Activated CD4-positive, alpha-beta T cell treated with anti-CD3 and anti-CD28 coated beads, Interleukin-2, Interleukin-4, amounts not matched to agents 100 ng/mL and 50 ng/mL, durations not matched to agents 16 hours and 8 hours (primary cell): ENCODE data around the gene GSC2.

Experiments used
- DNase-seq: peaks from one replicate; pipeline ENCODE4 v3.0.0-alpha.2; 2020; ENCODE audit warnings: low spot score

The GSC2 gene, protein sequence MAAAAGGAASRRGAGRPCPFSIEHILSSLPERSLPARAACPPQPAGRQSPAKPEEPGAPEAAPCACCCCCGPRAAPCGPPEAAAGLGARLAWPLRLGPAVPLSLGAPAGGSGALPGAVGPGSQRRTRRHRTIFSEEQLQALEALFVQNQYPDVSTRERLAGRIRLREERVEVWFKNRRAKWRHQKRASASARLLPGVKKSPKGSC

GRCh38 chr22:19149991-19150390 lies at the start of gene GSC2:
Gene GSC2 (minus strand): TSS chr22:19150292. CDS start chr22:19150283, 9 bp downstream.
- DNase-seq = no peak

DNA sequence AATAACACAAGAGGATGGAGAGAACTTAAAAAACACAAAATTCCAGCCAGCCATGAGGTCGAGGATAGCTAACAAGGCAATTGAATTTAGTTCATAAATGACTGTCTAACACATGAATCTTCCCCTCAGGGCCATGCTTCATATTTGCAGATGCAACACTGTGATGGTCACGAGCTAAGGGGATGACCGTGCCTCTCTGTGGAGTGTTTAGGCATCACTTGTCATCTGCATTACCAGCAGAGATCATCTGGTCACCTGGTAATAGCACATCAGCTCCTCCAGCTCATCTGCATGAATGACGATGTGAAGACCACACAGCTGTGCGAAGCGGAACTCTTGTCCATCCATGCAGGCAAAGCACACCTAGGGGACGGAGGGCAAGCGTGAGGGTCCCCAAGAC lies 49.4 kb upstream of the GSC2 start:
- DNase-seq = no peak

DNA sequence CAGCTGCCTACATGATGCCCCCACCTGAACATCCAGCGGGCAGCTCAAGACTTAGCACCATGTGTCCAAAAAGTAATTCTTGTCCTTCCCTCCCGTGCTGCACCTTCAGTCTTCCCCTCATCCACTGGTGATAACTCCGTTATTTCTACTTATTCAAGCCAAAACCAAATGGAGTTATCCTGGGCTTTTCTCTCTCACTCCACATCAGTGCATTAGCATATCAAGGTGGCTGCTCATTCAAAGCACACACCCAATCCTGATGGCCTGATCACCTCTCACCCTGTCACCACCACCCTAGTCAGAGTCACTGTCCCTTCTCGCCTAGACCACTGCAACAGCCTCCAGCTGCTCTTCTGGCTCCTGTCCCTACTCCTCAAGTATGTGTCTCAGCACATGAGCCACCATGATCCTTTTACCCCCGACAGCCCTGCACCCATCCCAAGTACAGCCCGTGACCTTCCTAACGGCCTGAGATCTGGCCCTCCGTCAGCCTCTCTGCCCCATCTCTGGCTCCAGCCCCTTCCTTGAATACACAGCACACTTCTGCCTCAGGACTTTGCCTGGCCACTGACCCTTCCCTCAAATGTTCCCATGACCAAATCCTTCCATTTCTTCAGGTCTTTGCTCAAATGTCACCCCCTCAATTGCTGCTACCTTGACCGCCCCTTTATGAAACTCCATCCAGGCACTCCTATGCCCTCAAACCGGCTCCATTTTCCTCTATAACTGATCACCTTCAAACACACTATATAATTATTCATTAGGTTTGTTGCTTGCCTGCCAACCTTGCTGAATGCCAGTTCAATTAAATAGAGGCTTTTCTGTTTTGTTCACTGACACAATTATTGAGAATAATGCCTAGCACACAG lies 48.1 kb upstream of the GSC2 start:
- DNase-seq = no peak

DNA sequence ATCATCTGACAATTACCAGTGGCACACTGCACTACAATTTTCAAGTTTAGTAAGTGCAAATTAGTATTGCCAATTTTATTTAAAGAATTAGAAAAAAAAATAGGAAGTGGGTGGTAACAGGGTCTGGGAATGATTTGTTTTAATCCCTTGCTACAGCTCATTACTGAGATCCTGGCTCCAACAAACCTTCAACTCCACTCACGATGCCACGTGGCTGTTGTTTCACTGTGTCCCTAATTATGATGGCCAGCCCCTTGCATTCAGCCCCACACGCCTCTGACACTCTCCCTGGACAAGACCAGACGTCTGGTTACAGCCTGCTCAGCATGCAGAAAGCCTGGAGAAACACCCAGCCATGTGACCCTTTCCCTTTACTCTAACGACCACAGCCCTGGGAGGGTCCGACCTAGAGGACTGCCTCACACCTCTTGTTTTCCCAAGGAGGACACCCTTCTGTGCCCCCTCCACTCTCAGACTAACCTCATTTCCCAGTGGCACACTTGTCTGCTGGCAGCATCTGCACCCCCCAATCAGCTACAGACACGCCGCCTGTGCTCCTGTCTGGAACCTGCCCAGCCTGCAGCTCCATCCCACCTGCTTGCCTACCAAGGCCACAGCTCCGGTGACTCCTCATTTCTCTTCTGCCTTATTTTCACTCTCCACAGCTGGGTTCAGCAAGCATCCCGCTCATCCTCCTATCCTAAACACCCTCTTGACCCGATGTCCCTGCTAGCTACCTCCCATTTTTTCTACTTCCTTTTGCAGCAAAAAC lies 46.9 kb upstream of the GSC2 start:
- no peak for DNase-seq

DNA sequence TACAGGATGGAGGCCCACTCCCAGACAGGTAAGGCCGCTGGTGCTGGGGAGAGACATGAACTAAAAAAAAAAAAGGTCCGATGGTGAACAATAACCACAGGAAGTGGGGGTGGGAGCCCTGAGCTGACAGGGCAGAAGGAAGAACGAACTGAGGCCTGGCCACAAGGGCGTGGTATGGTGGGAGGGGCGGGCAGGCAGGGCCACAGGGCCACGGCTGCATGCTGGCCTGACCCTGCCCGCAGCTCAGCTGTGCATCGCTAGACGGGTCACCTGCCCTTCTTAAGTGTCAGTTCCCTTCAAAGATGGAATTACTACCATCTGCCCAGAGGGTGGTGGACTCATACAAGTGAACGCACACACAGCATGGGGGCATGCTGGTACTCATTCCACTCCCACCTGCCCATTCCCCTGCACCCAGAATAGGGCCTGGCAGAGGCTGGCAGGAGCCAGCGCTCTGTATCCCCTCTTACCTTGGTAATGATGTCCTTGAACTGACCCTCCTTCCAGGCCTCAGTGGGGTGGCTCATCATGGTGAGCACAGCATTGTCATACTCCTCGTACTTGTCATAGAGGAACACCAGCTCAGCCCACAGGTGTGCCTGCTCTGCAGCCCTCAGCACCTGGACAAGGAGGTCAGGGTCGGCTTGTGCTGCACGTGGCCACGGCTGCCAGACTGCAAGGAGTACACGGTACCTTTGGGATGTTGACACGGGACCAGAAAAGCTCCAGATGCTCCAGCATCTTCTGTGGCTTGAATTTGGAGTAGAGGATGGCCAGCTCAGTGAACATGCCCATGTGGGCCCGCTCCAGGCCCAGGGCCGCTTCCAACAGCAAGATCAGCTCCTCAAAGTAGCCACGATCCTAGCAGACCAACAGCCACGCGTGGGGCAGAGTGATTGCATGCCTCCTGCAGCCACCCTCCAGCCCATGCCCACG lies 46.0 kb upstream of the GSC2 start:
- DNase-seq = no peak

DNA sequence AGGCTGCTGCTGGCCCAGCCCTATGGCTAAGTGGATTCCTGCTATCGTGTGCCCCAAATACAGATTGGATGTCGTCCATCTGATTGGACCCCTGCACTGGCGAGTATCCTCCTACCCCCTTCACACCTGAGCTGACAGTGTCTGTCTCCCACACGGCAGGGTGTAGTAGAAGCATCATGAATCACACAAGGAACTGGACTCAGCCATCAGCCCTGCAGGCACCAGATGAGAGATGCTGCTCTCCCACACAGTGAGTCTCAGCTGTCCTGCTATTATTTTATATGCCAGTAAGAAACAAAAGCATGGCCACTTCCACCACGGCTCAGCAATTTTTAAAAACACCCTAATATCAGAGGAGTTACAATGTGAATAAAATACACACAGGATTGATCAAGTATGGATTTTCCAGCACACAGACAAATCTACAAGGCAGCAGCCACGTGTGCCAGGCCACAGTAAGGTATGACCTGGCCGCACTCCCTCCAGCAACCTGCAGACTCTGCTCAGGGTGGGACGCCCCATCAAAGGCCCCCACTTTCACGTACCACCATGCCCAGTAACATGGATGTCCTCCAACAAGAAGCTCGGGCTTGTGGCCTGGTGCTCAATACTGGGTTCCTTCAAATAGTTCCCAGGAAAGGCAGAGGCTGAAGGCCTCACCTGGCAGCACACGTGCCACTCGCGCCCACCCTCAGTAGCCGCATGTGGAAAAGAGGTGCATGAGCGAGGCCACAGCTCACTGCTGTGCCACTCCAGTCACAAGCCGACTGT lies 44.9 kb upstream of the GSC2 start:
- no peak for DNase-seq

DNA sequence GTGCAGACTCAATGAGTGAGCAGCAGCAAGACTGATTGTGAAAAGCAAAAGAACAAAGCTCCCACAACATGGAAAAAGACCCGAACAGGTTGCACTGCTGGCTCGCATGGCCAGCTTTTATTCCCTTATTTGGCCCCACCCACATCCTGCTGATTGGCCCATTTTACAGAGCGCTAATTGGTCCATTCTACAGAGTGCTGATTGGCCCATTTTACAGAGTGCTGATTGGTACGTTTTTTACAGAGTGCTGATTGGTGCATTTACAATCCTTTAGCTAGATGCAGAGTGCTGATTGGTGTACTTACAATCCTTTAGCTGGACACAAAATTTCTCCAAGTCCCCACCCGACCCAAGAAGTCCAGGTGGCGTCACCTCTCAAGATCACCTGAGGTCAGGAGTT lies 43.8 kb upstream of the GSC2 start:
- DNase-seq = no peak

GRCh38 chr22:19187716-19188563 lies 37.8 kb upstream of the GSC2 start:
- no peak for DNase-seq

DNA sequence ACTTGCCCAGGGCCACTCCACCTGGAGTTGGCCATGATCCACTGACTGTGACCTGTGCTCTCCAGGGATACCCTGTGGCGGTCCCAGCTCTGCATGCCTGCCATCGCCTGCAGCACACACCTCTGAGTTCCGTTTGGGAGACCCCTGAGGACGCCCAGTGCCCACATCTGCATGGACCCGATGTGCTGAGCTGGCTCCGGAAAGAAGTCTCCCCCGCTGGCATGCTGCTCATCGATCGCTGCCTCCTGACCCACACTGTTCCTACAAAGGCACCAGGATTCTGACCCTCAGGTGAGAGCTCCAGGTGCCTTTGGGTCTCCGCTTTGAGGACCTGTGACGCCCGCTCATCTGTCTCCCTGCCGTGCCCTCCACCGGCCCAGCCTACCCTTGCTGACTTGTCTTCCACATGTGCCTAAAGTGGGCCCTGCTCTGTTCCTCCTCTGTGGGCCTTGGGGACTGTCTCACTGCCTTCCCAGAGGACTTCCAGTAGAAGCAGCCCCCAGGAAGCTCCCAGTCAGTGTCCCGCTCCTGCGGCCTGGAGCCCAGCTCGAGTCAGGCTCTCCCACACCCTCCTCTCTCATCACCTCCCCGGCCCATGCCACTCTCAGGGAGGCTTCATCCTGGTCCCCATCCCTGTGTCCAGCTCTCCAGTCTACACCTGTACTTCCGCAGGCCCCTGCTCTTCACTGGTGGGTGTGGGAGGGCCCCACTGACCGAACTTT lies 34.3 kb upstream of the GSC2 start:
- no peak for DNase-seq

GRCh38 chr22:19183216-19183615 lies 33.1 kb upstream of the GSC2 start:
- DNase-seq = no peak

DNA sequence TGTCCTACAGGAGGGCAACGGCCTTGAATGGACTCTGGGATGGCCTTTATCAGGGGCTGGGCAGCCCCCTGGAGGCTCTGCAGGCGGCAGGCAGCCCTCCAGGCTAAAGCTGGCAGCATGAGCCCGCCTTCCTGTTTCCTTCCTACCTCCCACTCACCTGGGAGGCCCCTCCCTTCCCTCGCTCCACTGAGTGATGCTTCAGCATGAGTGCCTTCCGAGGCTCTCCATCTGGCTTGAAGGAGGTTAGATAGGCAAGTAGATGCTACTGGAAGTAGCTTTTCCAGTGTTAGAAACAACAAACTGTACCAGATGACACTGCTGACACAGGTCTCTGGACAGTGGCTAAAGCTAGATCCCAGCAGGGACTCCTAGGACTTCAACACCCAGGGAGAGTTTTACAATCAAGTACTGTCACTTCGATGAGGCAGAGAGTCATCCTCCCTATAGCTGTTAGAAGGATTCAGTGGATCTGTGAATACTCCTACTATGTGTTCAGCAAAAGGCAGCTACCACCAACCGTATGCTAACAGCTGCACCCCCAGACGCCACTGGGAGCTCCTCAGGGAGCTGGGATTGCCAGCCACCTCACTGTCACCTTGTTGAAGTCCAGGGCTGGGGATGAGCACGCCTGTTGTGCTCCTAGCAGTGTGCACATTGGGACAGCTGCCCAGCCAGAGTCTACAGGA lies 32.5 kb upstream of the GSC2 start:
- no peak for DNase-seq

GRCh38 chr22:19181786-19182471 lies 31.8 kb upstream of the GSC2 start:
- peak; percentile 28 for DNase-seq

GRCh38 chr22:19180740-19181410 lies 30.8 kb upstream of the GSC2 start:
- no peak for DNase-seq

DNA sequence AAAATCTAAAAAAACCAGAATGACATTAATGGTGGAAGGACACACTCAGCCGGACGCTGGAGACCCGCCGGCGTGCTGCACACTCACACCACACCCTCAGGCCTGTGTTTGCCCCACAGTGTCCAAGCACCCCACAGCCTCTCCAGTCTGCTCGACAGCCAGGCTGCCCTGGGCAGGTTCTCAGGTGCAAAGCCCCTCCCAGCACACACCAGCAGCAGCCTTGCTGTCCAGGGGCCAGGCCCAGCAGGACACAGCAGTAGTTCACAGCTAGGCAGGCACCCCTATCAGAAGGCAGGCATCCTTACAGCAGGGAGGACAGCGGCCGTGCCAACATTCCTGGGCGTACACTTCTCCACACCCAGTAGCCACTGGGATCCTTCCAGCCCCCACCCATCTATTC lies 30.1 kb upstream of the GSC2 start:
- no peak for DNase-seq

DNA sequence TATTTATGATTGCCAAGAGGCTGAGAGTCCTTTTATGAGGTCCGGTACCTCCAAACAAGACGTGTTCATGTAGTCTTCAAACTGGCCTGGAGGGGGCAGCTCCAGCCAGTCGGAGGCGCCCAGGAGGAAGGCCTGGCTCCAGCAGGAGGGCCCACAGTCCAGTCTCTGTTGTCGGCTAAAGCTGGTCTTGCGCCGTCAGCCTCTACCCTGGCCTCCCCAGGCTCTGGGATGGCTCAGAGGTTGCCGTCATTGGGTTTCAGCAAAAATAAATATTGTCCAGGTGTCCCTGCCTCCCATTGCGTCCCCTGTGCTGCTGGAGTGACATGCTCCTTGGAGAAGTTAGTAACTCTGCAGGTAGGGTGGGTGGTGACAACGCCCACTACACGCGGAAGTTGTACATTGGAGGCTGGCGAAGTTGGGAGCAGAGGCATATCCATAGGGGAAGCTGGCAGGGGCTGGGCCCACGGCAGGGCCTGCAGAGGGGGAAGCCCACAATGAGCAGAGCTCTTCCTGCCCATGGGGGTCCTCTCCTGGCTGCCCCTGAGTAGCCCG lies 29.5 kb upstream of the GSC2 start:
- peak; percentile 71 for DNase-seq

- peak; percentile 93 for DNase-seq
Measured at GRCh38 chr22:19178657-19179496, 28.8 kb upstream of the GSC2 start, which contains the start of gene SLC25A1. Gene SLC25A1 (minus strand): TSS chr22:19178736. CDS start chr22:19178673, 63 bp downstream.
